HG03039 (cell line): ENCODE results near the gene CIB1.

ENCODE experiments used
- ATAC-seq: cut with Tn5 transposase; IDR thresholded peaks from one replicate; pipeline ENCODE4 v1.9.1; 2021; ENCODE audit warnings: mild to moderate bottlenecking, moderate library complexity; ENCODE audit not compliant: unreplicated experiment

Gene CIB1

DNA sequence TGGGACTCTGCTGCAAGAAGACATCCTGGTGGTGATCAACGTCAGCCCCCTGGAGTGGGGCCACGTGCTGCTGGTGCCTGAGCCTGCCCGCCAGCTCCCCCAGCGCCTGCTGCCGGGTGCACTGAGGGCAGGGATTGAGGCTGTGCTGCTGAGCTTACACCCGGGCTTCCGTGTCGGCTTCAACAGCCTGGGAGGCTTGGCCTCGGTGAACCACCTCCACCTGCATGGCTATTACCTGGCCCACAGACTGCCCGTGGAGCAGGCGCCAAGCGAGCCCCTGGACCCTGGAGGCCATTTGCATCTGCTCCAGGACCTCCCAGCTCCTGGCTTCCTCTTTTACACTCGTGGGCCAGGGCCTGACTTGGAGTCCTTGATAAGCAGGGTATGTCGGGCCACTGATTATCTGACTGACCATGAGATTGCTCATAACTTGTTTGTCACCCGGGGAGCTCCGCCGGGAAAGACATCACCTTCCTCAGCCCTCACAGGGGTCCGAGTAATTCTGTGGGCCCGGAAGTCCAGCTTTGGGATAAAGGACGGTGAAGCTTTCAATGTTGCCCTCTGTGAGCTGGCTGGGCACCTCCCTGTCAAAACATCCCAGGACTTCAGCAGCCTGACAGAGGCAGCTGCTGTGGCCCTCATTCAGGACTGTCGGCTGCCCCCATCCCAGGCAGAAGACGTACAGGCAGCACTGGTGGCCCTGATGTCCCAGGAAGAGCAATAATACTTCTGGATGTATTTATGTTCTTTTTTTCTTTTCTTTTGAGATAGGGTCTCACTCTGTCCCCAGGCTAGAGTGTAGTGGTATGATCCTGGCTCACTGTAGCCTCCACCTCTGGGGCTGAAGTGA is 7.8 kb upstream of the CIB1 start:
- ATAC-seq: no peak

DNA sequence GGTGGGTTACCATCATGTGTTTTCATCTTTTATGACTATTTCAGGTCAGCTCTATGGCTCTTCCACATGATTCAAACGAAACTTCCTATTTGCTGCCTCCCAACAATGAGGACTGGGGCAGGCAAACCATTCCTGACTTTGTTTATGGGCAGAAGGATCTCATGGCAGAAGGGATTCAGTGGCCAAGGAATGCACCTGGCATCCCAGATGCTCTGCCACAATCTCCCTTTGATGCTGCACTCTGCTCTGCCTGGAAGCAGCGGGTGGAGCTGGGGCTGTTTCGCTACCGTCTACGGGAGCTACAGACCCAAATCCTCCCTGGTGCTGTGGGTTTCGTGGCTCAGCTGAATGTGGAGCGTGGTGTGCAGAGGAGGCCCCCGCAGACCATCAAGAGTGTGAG is 7.1 kb upstream of the CIB1 start:
- no peak for ATAC-seq

DNA sequence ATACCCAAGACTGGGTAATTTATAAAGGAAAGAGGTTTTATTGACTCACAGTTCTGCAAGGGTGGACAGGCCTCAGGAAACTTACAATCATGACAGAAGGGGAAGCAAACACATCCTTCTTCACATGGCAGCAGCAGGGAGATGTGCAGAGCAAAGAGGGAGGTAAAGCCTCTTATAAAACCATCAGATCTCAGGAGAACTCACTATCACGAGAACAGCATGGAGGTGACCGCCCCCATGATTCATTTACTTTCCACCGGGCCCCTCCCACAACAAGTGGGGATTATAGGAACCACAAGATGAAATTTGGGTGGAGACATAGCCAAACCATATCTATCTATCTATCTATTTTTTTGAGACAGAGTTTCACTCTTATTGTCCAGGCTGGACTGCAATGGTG is 5.6 kb upstream of the CIB1 start:
- no peak for ATAC-seq

DNA sequence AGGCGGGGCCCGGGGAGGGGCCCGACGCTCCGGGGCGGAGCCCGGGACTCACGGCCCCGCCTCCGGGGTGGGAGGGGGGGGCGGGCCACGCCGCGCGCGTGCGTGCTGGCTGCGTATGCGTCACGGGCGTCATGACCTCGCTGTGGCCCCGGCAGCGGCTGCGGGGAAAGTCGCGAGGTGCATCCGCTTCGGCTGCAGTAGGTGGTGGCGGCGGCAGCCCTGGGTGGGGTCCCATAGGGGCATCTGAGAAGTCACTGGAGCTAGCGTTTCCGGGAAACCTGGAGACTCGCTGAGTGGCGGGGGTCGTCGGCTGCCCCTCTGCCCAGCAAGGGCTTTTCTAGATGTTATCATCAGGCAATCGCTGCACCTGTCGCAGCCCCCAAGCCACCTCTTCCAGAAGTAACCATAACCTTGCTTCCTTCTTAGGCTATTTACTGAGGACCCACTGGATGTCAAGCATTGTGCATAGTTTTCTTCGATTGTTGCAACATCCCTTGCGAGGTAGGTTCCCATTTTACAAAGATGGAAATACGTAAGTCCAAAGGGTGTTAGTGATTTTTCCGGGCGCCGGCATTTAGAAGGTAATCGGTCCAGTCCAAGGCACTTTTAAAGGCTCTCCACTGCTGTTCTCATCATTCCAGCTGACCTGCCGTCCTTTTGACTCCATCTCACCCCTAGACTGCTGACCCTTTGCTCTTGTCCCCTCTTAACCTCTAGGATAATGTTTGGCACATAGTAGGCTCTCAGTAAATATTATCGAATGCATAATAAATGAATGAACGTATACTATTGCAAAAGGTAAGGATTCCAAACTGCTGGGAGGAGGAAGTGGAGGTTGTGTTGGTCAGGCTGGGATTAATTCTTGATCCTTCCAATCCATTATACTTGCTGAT is 601 bp upstream of the CIB1 start, which contains the start of gene GDPGP1:
Gene GDPGP1, plus strand, starts transcription at position 114 of the 893 bp plus-strand sequence. CDS start 6,700 bp downstream, outside the sequence.
- ATAC-seq: no peak

DNA sequence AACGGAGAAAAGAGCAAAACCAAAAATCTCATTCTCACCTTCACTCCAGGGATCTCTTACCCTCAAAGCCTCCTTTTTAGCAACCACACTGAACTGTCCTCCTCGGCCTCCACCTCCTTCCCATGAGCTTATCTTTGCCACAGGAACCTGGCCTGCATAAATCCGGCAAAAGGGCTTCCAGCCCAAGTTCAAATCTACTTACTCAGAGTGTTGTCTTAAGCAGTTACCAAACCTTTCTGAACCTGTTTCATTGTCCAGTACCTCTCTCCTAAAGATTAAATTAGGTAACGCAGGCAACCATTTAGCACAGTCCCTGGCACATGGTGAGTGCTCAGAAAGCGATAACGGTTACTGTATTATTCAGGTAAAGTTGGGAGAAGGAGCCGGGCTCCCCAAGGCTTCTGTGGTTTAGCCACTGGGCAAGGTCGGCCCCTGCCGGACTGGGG is 777 bp downstream of the CIB1 start:
- ATAC-seq: no peak

DNA sequence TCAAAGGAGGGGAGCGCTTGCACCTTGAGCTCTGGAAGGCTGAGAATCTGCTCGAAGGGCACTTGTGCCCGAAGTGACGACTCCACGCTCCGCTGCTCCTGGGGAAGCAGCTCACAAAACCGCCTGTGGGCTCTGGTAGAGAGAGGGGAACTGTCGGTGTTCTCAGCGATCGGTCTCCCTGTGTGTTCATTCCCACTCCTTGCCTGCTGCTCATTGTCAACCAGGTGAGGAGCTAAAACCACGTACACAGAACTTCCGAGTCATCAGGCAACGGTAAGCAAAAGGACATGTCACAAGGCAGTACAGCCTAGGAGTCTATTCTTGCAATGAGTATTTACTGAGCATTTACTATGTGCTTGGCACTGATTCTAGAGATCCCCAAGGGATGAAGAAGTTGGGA is 1.5 kb downstream of the CIB1 start:
- no peak for ATAC-seq

DNA sequence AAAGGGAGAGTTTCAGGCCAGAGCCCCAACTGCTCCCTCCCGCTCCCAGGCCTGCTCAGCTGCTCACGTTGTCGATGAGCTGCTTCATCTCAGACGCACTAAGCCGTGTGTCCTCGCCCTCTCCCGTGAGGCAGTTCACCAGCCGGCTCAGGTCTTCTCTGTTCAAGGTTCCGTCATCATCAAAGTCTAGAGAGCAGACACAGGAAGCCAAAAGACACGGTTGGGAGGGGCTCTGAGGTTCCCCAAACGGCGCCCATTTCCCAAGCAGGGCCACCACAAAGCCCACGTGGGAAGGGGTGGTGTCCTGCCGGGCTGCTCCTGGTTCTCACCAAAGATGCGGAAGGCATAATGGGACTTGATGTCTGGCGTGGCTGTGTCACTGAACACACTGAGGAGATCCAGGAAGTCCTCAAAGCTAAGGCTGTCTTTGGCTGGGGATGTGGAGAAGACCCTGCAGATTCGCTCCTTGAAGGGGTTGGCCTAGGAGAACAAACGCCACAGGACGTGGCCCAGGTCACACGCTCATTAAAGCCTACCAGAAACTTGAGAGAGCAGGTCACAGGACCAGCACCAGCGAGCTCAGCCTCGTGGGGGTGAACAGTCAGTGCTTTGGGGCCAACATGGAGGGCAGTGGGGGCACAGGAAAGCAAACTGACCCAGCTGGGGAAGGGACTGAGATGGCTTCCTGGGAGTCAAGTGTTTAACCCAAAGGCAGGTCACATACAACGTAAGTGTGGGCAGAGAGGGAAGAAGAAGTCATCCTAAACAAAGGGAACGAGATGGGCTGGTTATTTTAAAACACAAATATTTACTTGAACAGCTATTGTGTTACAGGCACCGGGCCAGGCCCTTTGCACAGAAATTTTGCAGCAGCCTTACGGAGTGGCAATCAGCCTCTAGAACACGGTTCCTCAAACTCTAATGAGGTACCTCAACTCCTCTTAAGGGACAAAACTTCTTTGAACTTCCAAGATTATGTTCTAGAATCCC is 2.4 kb downstream of the CIB1 start:
- no peak for ATAC-seq

DNA sequence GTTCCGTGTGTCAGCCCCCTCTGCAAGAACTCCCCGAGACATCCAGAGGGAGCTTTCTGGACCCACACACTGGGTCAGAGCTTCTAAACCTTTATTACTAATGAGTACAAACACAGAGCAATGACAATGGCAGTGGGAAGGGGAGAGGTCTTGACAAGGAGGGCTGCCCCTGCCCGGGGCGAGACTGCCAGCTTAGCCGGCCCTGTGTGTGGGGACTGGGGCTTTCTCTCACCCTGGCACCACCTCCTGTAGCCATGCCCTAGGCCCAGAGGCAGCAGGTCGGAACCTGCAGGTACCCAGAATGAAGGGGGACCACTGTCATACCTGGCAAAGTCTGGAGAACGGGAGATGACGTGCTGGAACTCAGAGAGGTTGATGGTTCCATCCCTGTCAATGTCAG is 3.1 kb downstream of the CIB1 start:
- no peak for ATAC-seq

DNA sequence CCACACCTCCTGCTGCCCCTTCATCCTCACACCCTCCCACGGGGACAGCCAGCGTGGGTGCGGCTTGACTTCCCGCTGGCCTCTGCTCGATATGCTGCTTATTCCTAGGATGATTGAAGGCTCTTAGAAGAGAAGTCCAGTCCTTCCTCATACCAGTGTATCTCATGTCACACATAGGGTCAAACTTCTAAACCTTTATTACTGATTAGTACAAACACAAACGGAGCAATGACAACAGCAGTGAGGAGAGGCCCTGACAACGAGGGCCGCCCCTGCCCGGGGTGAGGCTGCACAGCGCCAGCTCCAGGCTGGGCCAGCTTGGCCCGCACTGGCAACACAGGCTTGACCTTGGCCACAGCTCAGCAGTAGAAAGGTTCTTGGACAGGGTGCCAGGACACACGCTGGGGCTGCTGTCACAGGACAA is 3.7 kb downstream of the CIB1 start:
- no peak for ATAC-seq

DNA sequence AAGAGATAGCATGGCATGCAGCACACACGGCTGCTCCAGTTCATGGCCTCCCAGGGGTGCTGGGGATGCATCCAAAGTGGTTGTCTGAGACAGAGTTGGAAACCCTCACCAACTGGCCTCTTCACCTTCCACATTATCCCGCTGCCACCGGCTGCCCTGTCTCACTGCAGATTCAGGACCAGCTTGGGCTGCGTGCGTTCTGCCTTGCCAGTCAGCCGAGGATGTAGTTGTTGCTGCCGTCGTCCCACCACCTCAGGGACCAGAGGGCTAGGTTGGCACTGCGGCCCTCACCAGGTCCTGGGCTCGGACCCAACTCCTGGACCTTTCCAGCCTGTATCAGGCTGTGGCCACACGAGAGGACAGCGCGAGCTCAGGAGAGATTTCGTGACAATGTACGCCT is 4.8 kb downstream of the CIB1 start:
- no peak for ATAC-seq

DNA sequence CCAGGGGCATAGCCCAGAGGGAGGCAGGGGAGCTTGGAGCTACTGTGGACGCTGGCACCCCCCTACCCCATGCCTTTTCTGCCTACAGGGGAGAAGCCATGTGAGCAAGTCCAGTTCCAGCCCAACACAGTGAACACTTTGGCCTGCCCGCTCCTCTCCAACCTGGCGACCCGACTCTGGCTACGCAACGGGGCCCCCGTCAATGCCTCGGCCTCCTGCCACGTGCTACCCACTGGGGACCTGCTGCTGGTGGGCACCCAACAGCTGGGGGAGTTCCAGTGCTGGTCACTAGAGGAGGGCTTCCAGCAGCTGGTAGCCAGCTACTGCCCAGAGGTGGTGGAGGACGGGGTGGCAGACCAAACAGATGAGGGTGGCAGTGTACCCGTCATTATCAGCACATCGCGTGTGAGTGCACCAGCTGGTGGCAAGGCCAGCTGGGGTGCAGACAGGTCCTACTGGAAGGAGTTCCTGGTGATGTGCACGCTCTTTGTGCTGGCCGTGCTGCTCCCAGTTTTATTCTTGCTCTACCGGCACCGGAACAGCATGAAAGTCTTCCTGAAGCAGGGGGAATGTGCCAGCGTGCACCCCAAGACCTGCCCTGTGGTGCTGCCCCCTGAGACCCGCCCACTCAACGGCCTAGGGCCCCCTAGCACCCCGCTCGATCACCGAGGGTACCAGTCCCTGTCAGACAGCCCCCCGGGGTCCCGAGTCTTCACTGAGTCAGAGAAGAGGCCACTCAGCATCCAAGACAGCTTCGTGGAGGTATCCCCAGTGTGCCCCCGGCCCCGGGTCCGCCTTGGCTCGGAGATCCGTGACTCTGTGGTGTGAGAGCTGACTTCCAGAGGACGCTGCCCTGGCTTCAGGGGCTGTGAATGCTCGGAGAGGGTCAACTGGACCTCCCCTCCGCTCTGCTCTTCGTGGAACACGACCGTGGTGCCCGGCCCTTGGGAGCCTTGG is 5.6 kb downstream of the CIB1 start:
- ATAC-seq: no peak

DNA sequence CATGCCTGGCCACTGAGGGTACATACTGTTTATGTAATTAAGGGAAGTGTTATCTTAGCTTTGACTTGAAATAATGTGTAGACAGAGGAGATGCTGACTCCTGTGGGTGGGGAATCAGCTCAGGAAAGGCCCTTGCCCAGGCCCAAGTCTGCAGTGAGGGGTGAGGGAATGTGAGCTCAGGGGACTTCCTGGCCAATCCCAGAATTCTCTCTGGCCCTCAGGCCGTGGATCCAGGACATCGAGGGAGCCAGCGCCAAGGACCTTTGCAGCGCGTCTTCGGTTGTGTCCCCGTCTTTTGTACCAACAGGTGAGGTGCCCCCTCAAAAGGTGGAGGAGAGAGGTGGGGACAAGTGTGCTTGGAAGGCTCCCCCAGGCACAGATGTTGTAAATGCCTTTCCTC is 6.4 kb downstream of the CIB1 start:
- no peak for ATAC-seq

DNA sequence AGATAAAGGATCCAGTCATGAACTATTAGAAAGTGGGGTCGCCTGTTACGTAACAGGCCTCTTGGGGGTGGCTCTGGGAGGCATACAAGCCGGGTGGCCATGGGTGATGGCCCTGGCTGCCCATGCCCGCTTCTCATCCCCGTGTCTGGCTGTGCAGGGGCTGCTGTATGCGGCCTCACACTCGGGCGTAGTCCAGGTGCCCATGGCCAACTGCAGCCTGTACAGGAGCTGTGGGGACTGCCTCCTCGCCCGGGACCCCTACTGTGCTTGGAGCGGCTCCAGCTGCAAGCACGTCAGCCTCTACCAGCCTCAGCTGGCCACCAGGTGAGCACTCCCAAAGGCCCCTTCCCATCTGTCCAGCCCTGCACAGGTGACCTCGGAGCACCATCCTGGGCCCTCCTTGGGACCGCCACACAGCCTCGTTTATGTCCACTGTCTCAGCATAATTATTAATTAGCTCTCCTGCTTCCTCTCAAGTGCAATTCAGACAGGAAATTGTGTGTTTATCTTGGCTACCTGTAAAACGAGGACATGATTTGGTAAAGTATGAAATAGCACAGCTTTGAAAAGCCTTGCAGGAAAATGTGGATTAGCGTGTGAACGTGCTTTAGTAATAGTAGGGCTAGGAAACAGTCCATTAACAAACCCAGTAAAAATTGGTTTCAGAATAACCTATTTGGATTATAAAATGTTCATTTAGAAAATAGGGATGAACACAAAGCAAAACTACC is 8.1 kb downstream of the CIB1 start:
- ATAC-seq: no peak

DNA sequence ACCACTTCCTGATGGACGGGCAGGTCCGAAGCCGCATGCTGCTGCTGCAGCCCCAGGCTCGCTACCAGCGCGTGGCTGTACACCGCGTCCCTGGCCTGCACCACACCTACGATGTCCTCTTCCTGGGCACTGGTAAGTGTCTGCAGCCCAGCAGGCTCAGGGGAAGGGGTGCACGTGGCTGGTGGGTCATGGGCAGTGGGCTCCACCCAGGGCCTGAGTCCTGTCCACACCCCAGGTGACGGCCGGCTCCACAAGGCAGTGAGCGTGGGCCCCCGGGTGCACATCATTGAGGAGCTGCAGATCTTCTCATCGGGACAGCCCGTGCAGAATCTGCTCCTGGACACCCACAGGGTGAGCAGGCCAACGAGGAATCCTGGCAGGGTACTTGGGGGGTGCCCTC is 8.7 kb downstream of the CIB1 start:
- no peak for ATAC-seq

DNA sequence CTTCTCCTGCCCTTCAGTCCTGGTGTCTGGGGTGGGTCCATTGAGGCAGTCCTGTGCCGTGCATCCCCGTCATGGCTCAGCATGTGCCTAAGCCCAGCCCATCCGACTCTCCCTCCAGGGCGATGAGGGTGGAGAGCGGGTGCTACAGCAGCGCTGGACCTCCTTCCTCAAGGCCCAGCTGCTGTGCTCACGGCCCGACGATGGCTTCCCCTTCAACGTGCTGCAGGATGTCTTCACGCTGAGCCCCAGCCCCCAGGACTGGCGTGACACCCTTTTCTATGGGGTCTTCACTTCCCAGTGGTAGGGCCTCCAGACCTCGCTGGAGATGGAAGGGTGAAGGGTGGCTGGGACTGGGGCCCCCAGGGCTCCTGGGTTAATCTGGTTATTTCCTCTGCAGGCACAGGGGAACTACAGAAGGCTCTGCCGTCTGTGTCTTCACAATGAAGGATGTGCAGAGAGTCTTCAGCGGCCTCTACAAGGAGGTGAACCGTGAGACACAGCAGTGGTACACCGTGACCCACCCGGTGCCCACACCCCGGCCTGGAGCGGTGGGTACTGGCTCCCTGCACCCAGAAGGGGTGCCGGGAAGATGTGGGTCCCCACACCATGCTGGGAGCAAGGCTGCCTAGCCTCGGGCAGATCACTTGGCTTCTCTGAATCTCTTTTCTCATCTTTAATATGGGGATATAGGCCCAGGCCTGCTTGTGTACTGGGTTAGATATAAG is 10.1 kb downstream of the CIB1 start:
- ATAC-seq: no peak

DNA sequence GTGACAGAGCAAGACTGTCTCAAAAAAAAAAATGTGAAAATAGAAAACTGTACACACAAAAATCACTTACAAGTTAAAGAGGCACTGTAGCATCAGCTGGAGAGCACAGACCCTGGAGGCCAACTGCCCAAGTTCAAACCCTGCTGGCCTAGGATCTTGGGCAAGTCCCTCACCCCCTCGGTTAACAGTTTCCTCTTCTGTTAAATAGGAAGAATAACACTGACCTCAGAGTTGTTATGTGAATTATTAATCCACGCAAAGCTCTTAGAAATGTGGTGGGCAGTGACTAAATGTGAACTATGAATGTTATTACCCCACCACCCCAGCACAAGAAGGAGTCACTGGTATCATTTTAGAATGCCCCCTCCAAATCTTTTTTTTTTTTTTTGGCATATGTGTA is 11.2 kb downstream of the CIB1 start:
- no peak for ATAC-seq

DNA sequence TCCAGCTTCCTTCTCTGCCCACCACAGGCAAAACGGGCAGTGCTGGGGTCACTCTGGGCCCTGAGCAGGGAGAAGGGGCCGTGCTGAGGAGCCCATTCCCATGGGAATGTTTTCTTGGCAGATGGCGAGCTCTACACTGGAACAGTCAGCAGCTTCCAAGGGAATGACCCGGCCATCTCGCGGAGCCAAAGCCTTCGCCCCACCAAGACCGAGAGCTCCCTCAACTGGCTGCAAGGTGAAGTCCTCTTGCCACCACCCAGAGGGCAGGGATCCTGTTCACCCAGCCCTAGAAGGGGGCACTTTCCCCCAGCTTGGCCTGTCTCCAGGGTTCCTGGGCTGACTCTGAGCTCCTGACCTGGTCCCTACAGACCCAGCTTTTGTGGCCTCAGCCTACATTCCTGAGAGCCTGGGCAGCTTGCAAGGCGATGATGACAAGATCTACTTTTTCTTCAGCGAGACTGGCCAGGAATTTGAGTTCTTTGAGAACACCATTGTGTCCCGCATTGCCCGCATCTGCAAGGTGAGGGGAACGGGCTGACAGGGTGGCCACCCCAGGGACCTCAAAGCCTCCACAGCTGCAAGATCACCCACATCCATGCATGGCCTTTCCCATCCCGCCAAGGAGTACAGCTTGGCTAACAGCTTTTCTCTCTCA is 12.4 kb downstream of the CIB1 start:
- ATAC-seq: no peak
